Tibial nerve (tissue), 4 donors: ENCODE measurements around the gene KIF15.

Experiments used
- EP300 ChIP-seq, 2 donors: sonication (generic); formaldehyde crosslinking; IDR thresholded peaks; one replicate each; pipeline ENCODE4 v1.6.1; 2017; ENCODE audit warnings: antibody characterized with exemption in 2 of 2, mild to moderate bottlenecking in 1 of 2
- POLR2A ChIP-seq, 2 donors: fragments of 450-650 bp; IDR thresholded peaks; one replicate each; pipeline ENCODE4 v1.6.1; 2017; ENCODE audit warnings: antibody characterized with exemption in 2 of 2, mild to moderate bottlenecking in 2 of 2, moderate library complexity in 2 of 2
- TF ChIP-seq, protein P1 (sequence below), 5 experiments: fragments of 200-600 bp in 3 of 5; fragments of 450-650 bp in 2 of 5; sonication (generic) in 3 of 5; IDR thresholded peaks; one replicate each; pipeline ENCODE4 v1.5.1; 2016 to 2019; ENCODE audit warnings: antibody characterized with exemption in 5 of 5, mild to moderate bottlenecking in 3 of 5, moderate library complexity in 2 of 5

DNA sequence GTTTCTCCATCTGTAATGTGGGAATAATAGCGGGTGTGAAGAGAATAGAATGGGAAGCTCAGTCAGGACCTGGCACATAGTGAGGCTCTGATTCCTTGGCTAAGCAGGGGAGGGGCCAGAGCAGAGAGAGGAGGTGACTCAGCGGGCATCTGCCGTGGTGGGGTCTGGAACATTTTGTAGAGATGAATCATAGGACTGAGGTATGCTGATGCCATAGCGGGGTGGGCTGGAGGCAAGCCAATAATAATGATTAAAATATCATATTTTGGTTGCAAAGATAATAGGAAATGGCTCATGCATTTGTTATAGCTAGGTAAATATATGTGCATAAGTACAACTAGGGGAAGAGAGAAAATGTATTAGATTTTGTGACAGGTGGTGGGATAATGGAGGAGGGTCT lies 124.0 kb downstream of the KIF15 start:
- TF ChIP-seq, protein P1, sequence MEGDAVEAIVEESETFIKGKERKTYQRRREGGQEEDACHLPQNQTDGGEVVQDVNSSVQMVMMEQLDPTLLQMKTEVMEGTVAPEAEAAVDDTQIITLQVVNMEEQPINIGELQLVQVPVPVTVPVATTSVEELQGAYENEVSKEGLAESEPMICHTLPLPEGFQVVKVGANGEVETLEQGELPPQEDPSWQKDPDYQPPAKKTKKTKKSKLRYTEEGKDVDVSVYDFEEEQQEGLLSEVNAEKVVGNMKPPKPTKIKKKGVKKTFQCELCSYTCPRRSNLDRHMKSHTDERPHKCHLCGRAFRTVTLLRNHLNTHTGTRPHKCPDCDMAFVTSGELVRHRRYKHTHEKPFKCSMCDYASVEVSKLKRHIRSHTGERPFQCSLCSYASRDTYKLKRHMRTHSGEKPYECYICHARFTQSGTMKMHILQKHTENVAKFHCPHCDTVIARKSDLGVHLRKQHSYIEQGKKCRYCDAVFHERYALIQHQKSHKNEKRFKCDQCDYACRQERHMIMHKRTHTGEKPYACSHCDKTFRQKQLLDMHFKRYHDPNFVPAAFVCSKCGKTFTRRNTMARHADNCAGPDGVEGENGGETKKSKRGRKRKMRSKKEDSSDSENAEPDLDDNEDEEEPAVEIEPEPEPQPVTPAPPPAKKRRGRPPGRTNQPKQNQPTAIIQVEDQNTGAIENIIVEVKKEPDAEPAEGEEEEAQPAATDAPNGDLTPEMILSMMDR (IDR thresholded peaks at IDR 0.05), result no peak
- TF ChIP-seq EP300 (IDR thresholded peaks at IDR 0.05), result no peak
- TF ChIP-seq POLR2A (IDR thresholded peaks at IDR 0.05), result no peak
